Chondrocyte (in vitro differentiated cells): Measurements from ENCODE around the gene TENT5C. TPM values are rescaled to one million over a fixed set of nuclear protein-coding genes. Genes with fewer than 3 reads are reported as not detected.

Experiments
- DNase-seq: peaks from one replicate; pipeline ENCODE4 v3.0.0; 2021; ENCODE audit warnings: mixed read lengths, low spot score
- H3K27ac Mint-ChIP-seq: one replicate; pipeline ENCODE4 v1.8.0; 2021; ENCODE audit warnings: mild to moderate bottlenecking, moderate library complexity, mixed read lengths; ENCODE audit not compliant: unreplicated experiment
- H3K27me3 Mint-ChIP-seq: 2 replicates; pipeline ENCODE4 v1.8.0; 2021; ENCODE audit warnings: low read depth, mixed read lengths
- H3K36me3 Mint-ChIP-seq: 2 replicates; pipeline ENCODE4 v1.8.0; 2021; ENCODE audit warnings: low read depth, mixed read lengths
- H3K4me1 Mint-ChIP-seq: 2 replicates; pipeline ENCODE4 v1.8.0; 2021; ENCODE audit warnings: low read depth, mild to moderate bottlenecking, mixed read lengths
- H3K4me3 Mint-ChIP-seq: one replicate; pipeline ENCODE4 v1.8.0; 2021; ENCODE audit warnings: mild to moderate bottlenecking, moderate library complexity, mixed read lengths; ENCODE audit not compliant: unreplicated experiment
- H3K9me3 Mint-ChIP-seq: 2 replicates; pipeline ENCODE4 v1.8.0; 2021; ENCODE audit warnings: low read depth, mixed read lengths
- total RNA-seq: library from RNA; stranded (reverse); gene quantifications from 3 replicates; pipeline ENCODE4 v1.2.1, GENCODE V29; 2021
- TF ChIP-seq, protein P1 (sequence below): fragments of 200-600 bp; sonication (generic); IDR thresholded peaks from 2 replicates; pipeline ENCODE4 v1.5.0; 2021; ENCODE audit warnings: antibody characterized with exemption, mild to moderate bottlenecking, moderate library complexity

TENT5C gene
- total RNA-seq, 1 donor from 2014 or later = 0.20 TPM

DNA sequence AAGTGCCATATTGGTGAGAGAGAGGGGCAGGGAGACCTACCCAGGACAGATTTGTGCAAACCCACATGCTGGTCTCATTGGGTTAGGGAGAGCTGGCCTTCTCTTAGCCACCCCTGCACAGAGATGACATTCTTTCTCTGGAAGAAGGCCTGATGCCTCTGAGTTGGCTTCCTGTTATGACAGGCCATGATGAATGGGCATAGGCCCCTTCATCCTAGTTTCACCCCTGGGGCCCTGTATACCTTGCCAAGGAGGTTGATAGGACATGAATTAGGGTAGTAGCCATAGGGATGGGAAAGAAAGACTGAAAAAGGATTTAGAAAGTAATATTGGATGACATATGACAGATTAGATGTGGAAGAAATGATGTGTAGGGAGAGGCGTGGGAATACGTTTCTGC, 46.6 kb downstream of the TENT5C start:
- no peak for DNase-seq
- H3K36me3 Mint-ChIP-seq = no peaks in the 10 kb centered on the region
- no peaks in the 10 kb centered on the region for H3K27me3 Mint-ChIP-seq
- H3K4me1 Mint-ChIP-seq = peaks cover 11% of the 10 kb centered on the region
- TF ChIP-seq, protein P1, sequence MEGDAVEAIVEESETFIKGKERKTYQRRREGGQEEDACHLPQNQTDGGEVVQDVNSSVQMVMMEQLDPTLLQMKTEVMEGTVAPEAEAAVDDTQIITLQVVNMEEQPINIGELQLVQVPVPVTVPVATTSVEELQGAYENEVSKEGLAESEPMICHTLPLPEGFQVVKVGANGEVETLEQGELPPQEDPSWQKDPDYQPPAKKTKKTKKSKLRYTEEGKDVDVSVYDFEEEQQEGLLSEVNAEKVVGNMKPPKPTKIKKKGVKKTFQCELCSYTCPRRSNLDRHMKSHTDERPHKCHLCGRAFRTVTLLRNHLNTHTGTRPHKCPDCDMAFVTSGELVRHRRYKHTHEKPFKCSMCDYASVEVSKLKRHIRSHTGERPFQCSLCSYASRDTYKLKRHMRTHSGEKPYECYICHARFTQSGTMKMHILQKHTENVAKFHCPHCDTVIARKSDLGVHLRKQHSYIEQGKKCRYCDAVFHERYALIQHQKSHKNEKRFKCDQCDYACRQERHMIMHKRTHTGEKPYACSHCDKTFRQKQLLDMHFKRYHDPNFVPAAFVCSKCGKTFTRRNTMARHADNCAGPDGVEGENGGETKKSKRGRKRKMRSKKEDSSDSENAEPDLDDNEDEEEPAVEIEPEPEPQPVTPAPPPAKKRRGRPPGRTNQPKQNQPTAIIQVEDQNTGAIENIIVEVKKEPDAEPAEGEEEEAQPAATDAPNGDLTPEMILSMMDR = no peak
- H3K4me3 Mint-ChIP-seq = no peak overlapping the region
- no peaks in the 10 kb centered on the region for H3K9me3 Mint-ChIP-seq
- H3K27ac Mint-ChIP-seq = no peak overlapping the region

DNA sequence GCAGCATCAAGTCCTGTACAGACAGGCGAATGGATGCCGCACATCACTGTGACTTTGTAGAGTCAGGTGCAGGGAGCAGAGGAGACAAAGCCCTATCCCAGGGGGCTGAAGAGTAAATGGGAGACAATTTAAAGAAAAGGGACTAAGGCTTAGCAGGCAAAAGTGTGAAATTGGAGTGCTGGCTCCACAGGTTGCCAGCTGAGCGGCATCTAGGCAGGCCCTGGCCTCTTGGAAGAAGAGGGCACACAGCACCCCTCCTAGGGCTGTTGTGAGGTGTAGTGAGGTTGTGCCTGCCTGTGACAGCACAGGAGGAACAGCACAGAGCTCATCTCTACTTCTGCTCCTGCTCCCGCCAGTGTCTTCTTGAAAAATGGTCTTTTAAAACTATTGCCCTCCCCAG, 47.3 kb downstream of the TENT5C start:
- TF ChIP-seq, protein P1 = no peak
- Mint-ChIP-seq H3K27ac (no peak overlapping the region), H3K4me3 (no peak overlapping the region), H3K4me1 (peaks cover 13% of the 10 kb centered on the region), H3K36me3 (no peaks in the 10 kb centered on the region), H3K9me3 (no peaks in the 10 kb centered on the region), H3K27me3 (no peaks in the 10 kb centered on the region)
- no peak for DNase-seq

DNA sequence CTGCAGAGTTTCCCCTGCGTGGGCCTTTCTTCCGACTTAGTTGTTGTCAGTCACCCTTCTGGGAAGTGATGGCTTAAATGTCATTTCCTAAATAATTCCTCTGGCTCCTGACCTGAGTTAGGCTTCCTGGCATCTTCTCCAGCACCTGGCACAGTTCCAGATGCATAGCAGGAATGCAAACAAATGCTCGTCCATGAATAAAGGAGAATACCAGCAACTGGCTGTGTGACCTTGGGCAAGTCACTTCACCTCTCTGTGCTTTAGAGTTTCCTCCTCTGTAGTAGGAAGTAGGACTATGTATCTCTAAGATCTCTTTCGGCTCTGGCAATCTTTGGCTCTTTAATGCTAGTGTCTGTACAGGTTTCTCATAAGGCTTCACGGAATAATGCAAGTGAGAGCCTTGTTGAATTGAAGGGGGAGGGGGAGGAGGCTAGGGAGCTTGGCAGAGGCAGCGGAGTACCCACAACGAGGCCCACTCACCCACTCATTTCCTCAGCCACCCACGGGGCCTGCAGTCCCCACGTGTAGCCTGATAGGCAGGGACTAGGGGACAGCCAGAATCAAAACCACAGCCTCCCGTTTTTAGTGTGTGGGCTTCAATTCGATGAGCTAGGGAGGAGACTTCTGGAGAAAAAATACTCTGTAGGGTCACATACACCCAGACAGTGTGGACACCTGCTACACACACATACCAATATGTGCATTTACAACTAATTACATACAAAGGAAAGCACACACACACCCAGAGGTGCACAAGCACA, 48.1 kb downstream of the TENT5C start:
- H3K4me1 Mint-ChIP-seq = peaks cover 15% of the 10 kb centered on the region
- no peaks in the 10 kb centered on the region for H3K9me3 Mint-ChIP-seq
- H3K36me3 Mint-ChIP-seq = no peaks in the 10 kb centered on the region
- no peaks in the 10 kb centered on the region for H3K27me3 Mint-ChIP-seq
- H3K4me3 Mint-ChIP-seq = no peak overlapping the region
- TF ChIP-seq, protein P1 = no peak
- no peak overlapping the region for H3K27ac Mint-ChIP-seq
- no peak for DNase-seq

DNA sequence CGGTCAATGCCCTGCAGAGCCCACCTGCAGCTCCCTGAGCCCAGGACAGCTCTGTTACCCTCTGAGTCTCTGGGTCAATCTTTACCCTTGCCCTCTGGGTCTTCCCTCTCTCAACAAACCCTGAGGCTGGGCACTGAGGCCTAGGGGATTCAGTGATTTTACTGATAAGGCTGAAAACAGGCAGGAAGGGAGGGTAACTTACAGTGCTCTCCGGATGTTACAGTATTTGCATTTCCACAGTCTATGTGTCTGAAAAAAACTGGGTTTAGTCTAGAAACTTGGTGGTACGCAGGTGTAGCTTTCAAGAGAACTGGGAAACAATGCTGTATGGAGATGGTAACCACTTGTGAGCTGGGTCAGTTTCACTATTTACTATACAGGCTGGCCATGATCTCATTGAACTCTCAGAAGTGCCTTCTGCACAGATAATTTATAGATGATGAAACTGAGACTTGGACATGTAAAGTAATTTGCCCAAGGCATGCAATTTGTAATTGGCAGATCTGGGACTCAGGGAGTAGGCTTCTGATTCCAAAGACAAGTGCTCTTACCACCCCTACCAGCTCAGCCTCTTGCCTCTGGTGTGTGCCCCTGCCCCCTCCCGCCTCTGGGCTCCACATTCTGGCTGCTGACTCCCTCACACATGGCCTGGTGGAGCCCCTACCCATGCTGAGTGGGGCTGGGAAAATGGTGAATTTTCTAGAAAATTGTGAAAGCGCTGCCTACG, 48.8 kb downstream of the TENT5C start:
- Mint-ChIP-seq H3K4me3 (no peak overlapping the region), H3K4me1 (peaks cover 15% of the 10 kb centered on the region), H3K9me3 (no peaks in the 10 kb centered on the region), H3K36me3 (no peaks in the 10 kb centered on the region), H3K27ac (no peak overlapping the region), H3K27me3 (no peaks in the 10 kb centered on the region)
- TF ChIP-seq, protein P1 = no peak
- DNase-seq = no peak

DNA sequence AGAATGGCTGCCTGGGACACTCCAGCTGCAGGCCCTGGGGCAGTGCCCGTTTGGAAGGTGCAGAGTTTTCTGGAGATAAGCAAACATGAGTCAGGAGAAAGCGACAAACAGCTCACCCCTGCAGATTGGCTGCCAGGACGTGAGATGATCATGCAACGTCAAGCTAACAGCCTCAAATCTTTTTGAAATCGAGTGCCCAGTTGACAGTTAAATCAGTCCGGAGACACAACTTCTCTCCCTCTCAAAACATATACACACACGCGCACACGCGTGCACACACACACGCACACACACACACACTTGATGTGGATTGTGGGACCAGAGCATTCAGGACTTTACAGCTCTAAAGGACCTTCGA, 49.4 kb downstream of the TENT5C start:
- Mint-ChIP-seq H3K4me3 (no peak overlapping the region), H3K4me1 (peaks cover 15% of the 10 kb centered on the region)

More for the DNA sequence above, 49.4 kb downstream of the TENT5C start:
- TF ChIP-seq, protein P1 = no peak
- no peak for DNase-seq
- Mint-ChIP-seq H3K27me3 (no peaks in the 10 kb centered on the region), H3K9me3 (no peaks in the 10 kb centered on the region), H3K36me3 (no peaks in the 10 kb centered on the region), H3K27ac (no peak overlapping the region)
